ENCODE data around the gene KIF3C. TPM values are rescaled to one million over a fixed set of nuclear protein-coding genes. Genes with fewer than 3 reads are reported as not detected.

KIF3C gene
- total RNA-seq, 1 experiment from 2014 or later, result 55.7 TPM

DNA sequence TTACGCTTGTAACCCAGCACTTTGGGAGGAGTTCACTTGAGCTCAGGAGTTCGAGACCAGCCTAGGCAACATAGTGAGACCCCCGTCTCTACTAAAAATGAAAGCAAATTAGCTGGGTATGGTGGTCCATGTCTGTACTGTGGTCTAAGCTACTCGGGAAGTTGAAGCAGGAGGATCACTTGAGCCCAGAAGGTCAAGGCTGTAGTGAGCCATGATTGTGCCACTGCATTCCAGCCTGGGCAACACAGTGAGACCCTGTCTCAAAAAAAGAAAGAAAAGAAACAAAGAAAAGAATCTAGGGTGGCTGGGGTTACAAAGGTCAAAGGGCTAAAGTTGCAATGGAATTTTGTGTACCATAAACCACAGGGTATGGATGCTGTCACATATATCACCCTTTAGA lies 41.3 kb downstream of the KIF3C start:
- H3K4me1 ChIP-seq (ENCODE audit: control insufficient read depth, insufficient read depth, low read length), result no peaks in the 10 kb centered on the region
- no peaks in the 10 kb centered on the region for H3K36me3 ChIP-seq (ENCODE audit: control insufficient read depth, insufficient read depth, low read length)
- CTCF ChIA-PET, result interaction anchor here (0.6 kb wide), 1 partner anchor 31 kb away, joined by 7 read pairs; no protein-coding TSS in a partner anchor
- H3K4me3 ChIP-seq (ENCODE audit: low read depth in 2 of 2, low read length in 2 of 2), result no peak overlapping the region
- in situ Hi-C loops (cut with HindIII; ENCODE audit: low pct_unique_long_range_greater_than_20kb, low sequenced_read_pairs), result no loop called here
- no TSS peak for BruUV-seq (replicated peaks)
- H3K27ac ChIP-seq (ENCODE audit: low read length), result no peak overlapping the region
- TF ChIP-seq SIN3A (IDR thresholded peaks at IDR 0.05; ENCODE audit: borderline replicate concordance, insufficient read depth, low read depth, low read length), result no peak
- TF ChIP-seq TCF7L2 (IDR thresholded peaks at IDR 0.05; ENCODE audit: low read depth, low read length), result no peak
- TF ChIP-seq, protein P1, sequence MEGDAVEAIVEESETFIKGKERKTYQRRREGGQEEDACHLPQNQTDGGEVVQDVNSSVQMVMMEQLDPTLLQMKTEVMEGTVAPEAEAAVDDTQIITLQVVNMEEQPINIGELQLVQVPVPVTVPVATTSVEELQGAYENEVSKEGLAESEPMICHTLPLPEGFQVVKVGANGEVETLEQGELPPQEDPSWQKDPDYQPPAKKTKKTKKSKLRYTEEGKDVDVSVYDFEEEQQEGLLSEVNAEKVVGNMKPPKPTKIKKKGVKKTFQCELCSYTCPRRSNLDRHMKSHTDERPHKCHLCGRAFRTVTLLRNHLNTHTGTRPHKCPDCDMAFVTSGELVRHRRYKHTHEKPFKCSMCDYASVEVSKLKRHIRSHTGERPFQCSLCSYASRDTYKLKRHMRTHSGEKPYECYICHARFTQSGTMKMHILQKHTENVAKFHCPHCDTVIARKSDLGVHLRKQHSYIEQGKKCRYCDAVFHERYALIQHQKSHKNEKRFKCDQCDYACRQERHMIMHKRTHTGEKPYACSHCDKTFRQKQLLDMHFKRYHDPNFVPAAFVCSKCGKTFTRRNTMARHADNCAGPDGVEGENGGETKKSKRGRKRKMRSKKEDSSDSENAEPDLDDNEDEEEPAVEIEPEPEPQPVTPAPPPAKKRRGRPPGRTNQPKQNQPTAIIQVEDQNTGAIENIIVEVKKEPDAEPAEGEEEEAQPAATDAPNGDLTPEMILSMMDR (IDR thresholded peaks at IDR 0.05), result no peak
- TF ChIP-seq, protein P2, sequence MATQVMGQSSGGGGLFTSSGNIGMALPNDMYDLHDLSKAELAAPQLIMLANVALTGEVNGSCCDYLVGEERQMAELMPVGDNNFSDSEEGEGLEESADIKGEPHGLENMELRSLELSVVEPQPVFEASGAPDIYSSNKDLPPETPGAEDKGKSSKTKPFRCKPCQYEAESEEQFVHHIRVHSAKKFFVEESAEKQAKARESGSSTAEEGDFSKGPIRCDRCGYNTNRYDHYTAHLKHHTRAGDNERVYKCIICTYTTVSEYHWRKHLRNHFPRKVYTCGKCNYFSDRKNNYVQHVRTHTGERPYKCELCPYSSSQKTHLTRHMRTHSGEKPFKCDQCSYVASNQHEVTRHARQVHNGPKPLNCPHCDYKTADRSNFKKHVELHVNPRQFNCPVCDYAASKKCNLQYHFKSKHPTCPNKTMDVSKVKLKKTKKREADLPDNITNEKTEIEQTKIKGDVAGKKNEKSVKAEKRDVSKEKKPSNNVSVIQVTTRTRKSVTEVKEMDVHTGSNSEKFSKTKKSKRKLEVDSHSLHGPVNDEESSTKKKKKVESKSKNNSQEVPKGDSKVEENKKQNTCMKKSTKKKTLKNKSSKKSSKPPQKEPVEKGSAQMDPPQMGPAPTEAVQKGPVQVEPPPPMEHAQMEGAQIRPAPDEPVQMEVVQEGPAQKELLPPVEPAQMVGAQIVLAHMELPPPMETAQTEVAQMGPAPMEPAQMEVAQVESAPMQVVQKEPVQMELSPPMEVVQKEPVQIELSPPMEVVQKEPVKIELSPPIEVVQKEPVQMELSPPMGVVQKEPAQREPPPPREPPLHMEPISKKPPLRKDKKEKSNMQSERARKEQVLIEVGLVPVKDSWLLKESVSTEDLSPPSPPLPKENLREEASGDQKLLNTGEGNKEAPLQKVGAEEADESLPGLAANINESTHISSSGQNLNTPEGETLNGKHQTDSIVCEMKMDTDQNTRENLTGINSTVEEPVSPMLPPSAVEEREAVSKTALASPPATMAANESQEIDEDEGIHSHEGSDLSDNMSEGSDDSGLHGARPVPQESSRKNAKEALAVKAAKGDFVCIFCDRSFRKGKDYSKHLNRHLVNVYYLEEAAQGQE (IDR thresholded peaks at IDR 0.05; ENCODE audit: insufficient read depth in 1 of 2, low read depth in 2 of 2, low read length in 1 of 2), result no peak
- no peak for TF ChIP-seq POLR2AphosphoS5 (IDR thresholded peaks at IDR 0.05; ENCODE audit: low read depth, low read length)
- no peaks in the 10 kb centered on the region for H3K9me3 ChIP-seq (ENCODE audit: control insufficient read depth, insufficient read depth, low read depth, low read length)
- POLR2A ChIA-PET, result no interaction called here
- no peaks in the 10 kb centered on the region for H3K27me3 ChIP-seq (ENCODE audit: control insufficient read depth, insufficient read depth, low read length)
- DNase-seq (ENCODE audit: low read depth, low spot score) (no peak), ATAC-seq (no peak)
- intact Hi-C loops (cut with micrococcal nuclease; ENCODE audit: unreplicated experiment), result no loop called here

DNA sequence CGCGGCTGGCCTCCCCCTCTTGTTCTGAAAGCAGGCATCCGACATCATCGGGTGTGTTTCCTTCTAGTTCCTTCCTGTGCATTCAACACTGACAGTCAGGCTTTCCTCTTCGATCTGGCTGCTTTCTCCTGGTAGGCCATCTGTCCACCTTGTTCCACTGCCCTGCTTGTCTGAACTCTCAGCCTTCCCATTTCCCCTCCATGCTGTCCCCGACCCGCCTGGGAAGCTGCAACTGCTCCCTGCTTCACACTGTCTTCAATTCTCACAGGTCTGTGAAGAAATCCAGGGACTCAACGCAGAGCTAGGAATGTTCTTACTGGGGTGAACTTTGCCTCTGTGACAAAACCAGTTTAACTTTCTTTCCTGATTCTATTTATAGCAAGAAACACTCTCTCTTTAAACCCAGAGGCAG lies 43.0 kb downstream of the KIF3C start:
- Histone ChIP-seq H3K9me3 (ENCODE audit: control insufficient read depth, insufficient read depth, low read depth, low read length) (no peaks in the 10 kb centered on the region), H3K27me3 (ENCODE audit: control insufficient read depth, insufficient read depth, low read length) (no peaks in the 10 kb centered on the region), H3K4me3 (ENCODE audit: low read depth in 2 of 2, low read length in 2 of 2) (no peak overlapping the region), H3K4me1 (ENCODE audit: control insufficient read depth, insufficient read depth, low read length) (no peaks in the 10 kb centered on the region), H3K27ac (ENCODE audit: low read length) (no peak overlapping the region), H3K36me3 (ENCODE audit: control insufficient read depth, insufficient read depth, low read length) (no peaks in the 10 kb centered on the region)
- ChIA-PET CTCF (no interaction called here), POLR2A (no interaction called here)
- DNase-seq (ENCODE audit: low read depth, low spot score) (no peak), ATAC-seq (no peak; the same call in 1 of the 2 replicates)
- no TSS peak for BruUV-seq (replicated peaks)
- intact Hi-C loops (cut with micrococcal nuclease; ENCODE audit: unreplicated experiment), result loop anchor here (5.0 kb wide), 1 partner anchor 87 kb away; no protein-coding TSS in a partner anchor
- TF ChIP-seq, protein P2 (IDR thresholded peaks at IDR 0.05; ENCODE audit: insufficient read depth in 1 of 2, low read depth in 2 of 2, low read length in 1 of 2), result no peak
- TF ChIP-seq TCF7L2 (IDR thresholded peaks at IDR 0.05; ENCODE audit: low read depth, low read length), result no peak
- TF ChIP-seq, protein P1 (IDR thresholded peaks at IDR 0.05), result no peak
- no peak for TF ChIP-seq SIN3A (IDR thresholded peaks at IDR 0.05; ENCODE audit: borderline replicate concordance, insufficient read depth, low read depth, low read length)
- no peak for TF ChIP-seq POLR2AphosphoS5 (IDR thresholded peaks at IDR 0.05; ENCODE audit: low read depth, low read length)
- in situ Hi-C loops (cut with HindIII; ENCODE audit: low pct_unique_long_range_greater_than_20kb, low sequenced_read_pairs), result no loop called here

Data from Panc1 (cell line).